Endothelial cell (in vitro differentiated cells): ENCODE data around the gene ENKD1. TPM values are rescaled to one million over a fixed set of nuclear protein-coding genes. Genes with fewer than 3 reads are reported as not detected.

Experiments
- DNase-seq: peaks from one replicate; pipeline ENCODE4 v3.0.0; 2021; ENCODE audit warnings: low spot score
- H3K27ac Mint-ChIP-seq: one replicate; pipeline ENCODE4 v1.8.0; 2021; ENCODE audit warnings: mixed read lengths, inconsistent platforms; ENCODE audit not compliant: unreplicated experiment
- H3K27me3 Mint-ChIP-seq: one replicate; pipeline ENCODE4 v1.8.0; 2021; ENCODE audit warnings: mild to moderate bottlenecking, moderate library complexity, mixed read lengths, inconsistent platforms; ENCODE audit not compliant: unreplicated experiment
- H3K36me3 Mint-ChIP-seq: one replicate; pipeline ENCODE4 v1.8.0; 2021; ENCODE audit warnings: mild to moderate bottlenecking, low read depth, mixed read lengths, inconsistent platforms; ENCODE audit not compliant: unreplicated experiment
- H3K4me1 Mint-ChIP-seq: one replicate; pipeline ENCODE4 v1.8.0; 2021; ENCODE audit warnings: mild to moderate bottlenecking, mixed read lengths, inconsistent platforms; ENCODE audit not compliant: unreplicated experiment
- H3K4me3 Mint-ChIP-seq: one replicate; pipeline ENCODE4 v1.8.0; 2021; ENCODE audit warnings: mild to moderate bottlenecking, mixed read lengths, inconsistent platforms; ENCODE audit not compliant: unreplicated experiment
- H3K9me3 Mint-ChIP-seq: one replicate; pipeline ENCODE4 v1.8.0; 2021; ENCODE audit warnings: mixed read lengths, inconsistent platforms; ENCODE audit not compliant: unreplicated experiment
- CTCF ChIP-seq: fragments of 200-600 bp; sonication (generic); IDR thresholded peaks from one replicate; pipeline ENCODE4 v1.5.0; 2021; ENCODE audit warnings: antibody characterized with exemption; ENCODE audit not compliant: unreplicated experiment
- total RNA-seq: library from RNA; stranded (reverse); fragmentation: NEBNext Ultra II Directional; extraction: Animal tissue kit (Norgen Biotek cat#: 25700); gene quantifications from one replicate; pipeline ENCODE4 v1.2.1, GENCODE V29; 2021; ENCODE audit not compliant: unreplicated experiment

ENKD1 gene
- total RNA-seq, 1 donor from 2014 or later = 9.9 TPM

GRCh38 chr16:67679935-67680897, 13.7 kb upstream of the ENKD1 start:
- DNase-seq = no peak
- Mint-ChIP-seq H3K9me3 (no peaks in the 10 kb centered on the region), H3K27me3 (no peaks in the 10 kb centered on the region), H3K4me1 (peaks cover 4% of the 10 kb centered on the region), H3K27ac (no peak overlapping the region), H3K4me3 (no peak overlapping the region), H3K36me3 (peaks cover 8% of the 10 kb centered on the region)
- TF ChIP-seq CTCF = no peak

DNA sequence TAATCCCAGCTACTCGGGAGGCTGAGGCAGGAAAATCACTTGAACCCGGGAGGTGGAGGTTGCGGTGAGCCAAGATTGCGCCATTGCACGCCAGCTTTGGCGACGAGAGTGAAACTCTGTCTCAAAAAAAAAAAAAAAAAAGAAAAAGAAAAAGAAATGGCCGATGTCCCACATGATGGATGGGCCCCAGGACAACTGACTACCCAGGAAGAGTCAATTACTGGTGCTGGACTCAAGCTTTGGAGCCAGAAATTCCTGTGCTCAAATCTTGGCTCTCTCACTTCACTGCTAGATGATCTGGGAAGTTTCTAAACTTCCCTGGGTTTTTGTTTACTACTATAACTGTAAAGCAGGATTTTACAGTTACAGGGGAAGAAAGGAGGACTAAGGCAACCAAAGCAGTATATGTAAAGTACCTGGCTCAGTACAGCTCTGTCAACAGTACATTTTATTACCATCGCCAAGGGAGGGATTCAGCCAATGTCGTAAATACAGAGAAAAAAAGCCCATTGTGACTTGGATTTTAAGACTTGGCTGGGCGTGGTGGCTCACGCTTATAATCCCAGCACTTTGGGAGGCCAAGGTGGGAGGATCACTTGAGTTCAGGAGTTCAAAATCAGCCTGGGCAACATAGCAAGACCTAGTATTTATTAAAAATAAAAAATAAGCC, 11.9 kb upstream of the ENKD1 start:
- Mint-ChIP-seq H3K27me3 (no peaks in the 10 kb centered on the region), H3K27ac (no peak overlapping the region), H3K4me1 (peaks cover 12% of the 10 kb centered on the region), H3K36me3 (peaks cover 4% of the 10 kb centered on the region), H3K4me3 (no peak overlapping the region), H3K9me3 (no peaks in the 10 kb centered on the region)
- TF ChIP-seq CTCF = no peak
- DNase-seq = no peak

- Mint-ChIP-seq H3K9me3 (no peaks in the 10 kb centered on the region), H3K27me3 (no peaks in the 10 kb centered on the region), H3K27ac (no peak overlapping the region), H3K36me3 (no peaks in the 10 kb centered on the region), H3K4me1 (peaks cover 15% of the 10 kb centered on the region), H3K4me3 (no peak overlapping the region)
- no peak for TF ChIP-seq CTCF
- no peak for DNase-seq
Observed at GRCh38 chr16:67677712-67678111, 11.2 kb upstream of the ENKD1 start.

DNA sequence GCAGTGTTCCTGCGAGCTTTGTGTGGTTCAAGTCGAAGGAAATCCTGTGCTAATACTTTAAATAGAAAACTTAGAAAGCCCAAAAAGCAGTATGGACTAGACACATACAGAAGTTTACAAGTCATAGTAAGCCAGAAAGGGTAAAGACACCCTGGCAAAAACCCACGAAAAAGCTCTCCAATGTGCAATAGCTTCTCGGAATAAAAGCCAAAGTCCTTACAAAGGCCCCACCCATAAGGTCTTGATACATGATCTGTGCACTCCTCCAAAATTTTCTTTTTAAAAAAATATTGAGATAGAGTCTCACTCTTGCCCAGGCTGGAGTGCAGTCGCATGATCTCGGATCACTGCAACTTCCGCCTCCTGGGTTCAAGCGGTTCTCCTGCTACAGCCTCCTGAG, 10.4 kb upstream of the ENKD1 start:
- Mint-ChIP-seq H3K4me3 (no peak overlapping the region), H3K9me3 (no peaks in the 10 kb centered on the region), H3K27ac (no peak overlapping the region), H3K4me1 (peaks cover 20% of the 10 kb centered on the region), H3K27me3 (no peaks in the 10 kb centered on the region), H3K36me3 (peaks cover 4% of the 10 kb centered on the region)
- DNase-seq = no peak
- TF ChIP-seq CTCF = no peak

DNA sequence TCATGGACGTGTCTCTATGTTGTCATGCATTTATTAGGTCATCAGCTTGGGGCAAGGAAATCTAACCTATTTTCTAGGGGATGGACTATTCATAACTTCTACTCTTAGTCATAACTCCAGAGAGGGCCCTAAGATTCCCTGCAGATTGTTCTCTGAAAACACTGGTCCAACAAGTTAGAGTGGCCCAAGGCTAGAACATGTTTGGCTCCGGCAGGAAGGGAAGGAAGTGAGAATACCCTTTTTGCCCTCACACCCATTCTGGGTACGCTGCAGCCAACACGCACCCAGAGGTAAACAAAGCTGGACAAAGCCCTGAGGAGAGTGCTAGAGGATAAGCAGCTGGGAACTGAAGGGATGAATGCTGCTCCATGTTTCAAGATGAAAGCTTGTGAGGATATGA, 10.0 kb upstream of the ENKD1 start:
- no peak for TF ChIP-seq CTCF
- DNase-seq = no peak
- no peaks in the 10 kb centered on the region for H3K9me3 Mint-ChIP-seq
- no peaks in the 10 kb centered on the region for H3K27me3 Mint-ChIP-seq
- peaks cover 20% of the 10 kb centered on the region for H3K4me1 Mint-ChIP-seq
- H3K4me3 Mint-ChIP-seq = no peak overlapping the region
- H3K27ac Mint-ChIP-seq = no peak overlapping the region
- H3K36me3 Mint-ChIP-seq = peaks cover 4% of the 10 kb centered on the region
